Aorta (tissue), 5 donors: ENCODE data around the gene C18orf63. TPM values are rescaled to one million over a fixed set of nuclear protein-coding genes. Genes with fewer than 3 reads are reported as not detected.
"Not testable (repeated sequence)": the region's sequence is repeated elsewhere in the genome, so short reads cannot be mapped to it uniquely, and the experiment has no call there.

Source experiments
- ATAC-seq: fragments of 200-7000 bp; cut with Tn5 transposase; one replicate; pipeline ENCODE4 v1.9.1; 2022; ENCODE audit warnings: moderate library complexity; ENCODE audit not compliant: low FRiP score
- DNase-seq, 2 donors: peaks; one replicate each; pipeline ENCODE4 v3.0.0-alpha.2; 2020
- H3K27ac ChIP-seq, 2 donors: one replicate each; pipeline ENCODE4 v1.5.1; 2013; ENCODE audit warnings: low read length in 2 of 2, mild to moderate bottlenecking in 2 of 2, moderate library complexity in 2 of 2, control low read depth in 1 of 2, inconsistent platforms in 1 of 2, low read depth in 1 of 2
- H3K27me3 ChIP-seq, 2 donors: one replicate each; pipeline ENCODE4 v1.6.1; 2013; ENCODE audit warnings: control low read depth in 1 of 2, low read length in 1 of 2, mild to moderate bottlenecking in 1 of 2, moderate library complexity in 1 of 2; ENCODE audit not compliant: insufficient read depth in 2 of 2, control insufficient read depth in 1 of 2
- H3K36me3 ChIP-seq, 2 donors: one replicate each; pipeline ENCODE4 v1.6.1; 2013; ENCODE audit warnings: control low read depth in 1 of 2, low read length in 1 of 2, mild to moderate bottlenecking in 1 of 2; ENCODE audit not compliant: insufficient read depth in 2 of 2, control insufficient read depth in 1 of 2
- H3K4me1 ChIP-seq, 2 donors: one replicate each; pipeline ENCODE4 v1.6.1; 2013; ENCODE audit warnings: low read length in 2 of 2, control low read depth in 1 of 2, mild to moderate bottlenecking in 1 of 2, moderate library complexity in 1 of 2; ENCODE audit not compliant: insufficient read depth in 2 of 2, control insufficient read depth in 1 of 2
- H3K4me3 ChIP-seq, 2 donors: one replicate each; pipeline ENCODE4 v1.5.1; 2013; ENCODE audit warnings: low read length in 2 of 2, control low read depth in 1 of 2, mild to moderate bottlenecking in 1 of 2
- H3K9me3 ChIP-seq: one replicate; pipeline ENCODE4 v1.6.1; 2013; ENCODE audit warnings: mild to moderate bottlenecking, low read length; ENCODE audit not compliant: control insufficient read depth
- WGBS, 2 donors: extraction: QIAGEN DNeasy Blood & Tissue Kit; methylation state at CpG; one replicate each; pipeline ENCODE4 v1.1.7; 2013; 5-methylcytosine and 5-hydroxymethylcytosine counted together
- intact Hi-C, 2 donors: fragments of 100-400 bp; cut with DNase I; formaldehyde crosslinking; loops; one replicate each; pipeline versions ENCODE4 v1.14.2 to v1.15.0; 2022
- polyA plus RNA-seq, 2 donors: library from polyadenylated mRNA; stranded (reverse); fragments of 200-250 nt; gene quantifications; one replicate each; pipeline ENCODE4 v1.2.3, GENCODE V29; 2013
- total RNA-seq, 2 donors: library from RNA; stranded (reverse); fragmentation: NEBNext Ultra II Directional; extraction: Animal tissue kit (Norgen Biotek cat#: 25700); gene quantifications; one replicate each; pipeline ENCODE4 v1.2.1, GENCODE V29; 2021
- donor health status: healthy with polysubstance abuse.
- donor health status: Bipolar disorder and iron deficiency.
- donor health status: DM: no; HTN: no; CAD: no.
- donor health status: DM: no; HTN: no; CAD: no.
- donor health status: DM: yes; HTN: yes; CAD: no.

The C18orf63 gene
- total and polyA plus RNA-seq, 4 donors, result not detected

GRCh38 chr18:74303306-74303705, 12.3 kb upstream of the C18orf63 start:
- Histone ChIP-seq H3K36me3 (no peaks in the 10 kb centered on the region), H3K4me3 (no peak overlapping the region), H3K4me1 (no peaks in the 10 kb centered on the region), H3K27me3 (no peaks in the 10 kb centered on the region), H3K9me3 (no peaks in the 10 kb centered on the region), H3K27ac (no peak overlapping the region)
- intact Hi-C loops, result no loop called here
- 64 to 71% methylated on average over 5 of the region's 5 CpGs for WGBS, 2 donors
- DNase-seq (no peak), ATAC-seq (no peak)

- no peak for DNase-seq
Observed at GRCh38 chr18:74303936-74304335, 11.7 kb upstream of the C18orf63 start.

GRCh38 chr18:74310411-74310810, 5.2 kb upstream of the C18orf63 start:
- WGBS, 2 donors, result 21 to 27% methylated on average over 3 of the region's 3 CpGs
- intact Hi-C loops, result no loop called here

More at GRCh38 chr18:74303936-74304335, 11.7 kb upstream of the C18orf63 start:
- H3K36me3 ChIP-seq, result no peaks in the 10 kb centered on the region
- 81 to 89% methylated on average over 1 of the region's 1 CpG for WGBS, 2 donors
- no peak overlapping the region for H3K4me3 ChIP-seq
- no peak for ATAC-seq
- intact Hi-C loops, result no loop called here
- H3K27me3 ChIP-seq, result no peaks in the 10 kb centered on the region
- no peaks in the 10 kb centered on the region for H3K4me1 ChIP-seq
- H3K27ac ChIP-seq, result no peak overlapping the region
- H3K9me3 ChIP-seq, result no peaks in the 10 kb centered on the region

GRCh38 chr18:74311000-74311399, 4.6 kb upstream of the C18orf63 start:
- WGBS, 2 donors, result 46 to 53% methylated on average over 1 of the region's 1 CpG
- Histone ChIP-seq H3K4me1 (no peaks in the 10 kb centered on the region), H3K36me3 (no peaks in the 10 kb centered on the region), H3K27ac (no peak overlapping the region), H3K27me3 (no peaks in the 10 kb centered on the region), H3K4me3 (no peak overlapping the region), H3K9me3 (no peaks in the 10 kb centered on the region)
- intact Hi-C loops, result no loop called here
- ATAC-seq (no peak), DNase-seq (no peak)

More at GRCh38 chr18:74310411-74310810, 5.2 kb upstream of the C18orf63 start:
- Histone ChIP-seq H3K27me3 (no peaks in the 10 kb centered on the region), H3K4me1 (no peaks in the 10 kb centered on the region), H3K9me3 (no peaks in the 10 kb centered on the region), H3K4me3 (no peak overlapping the region), H3K36me3 (no peaks in the 10 kb centered on the region), H3K27ac (no peak overlapping the region)
- DNase-seq, result no peak
- ATAC-seq, result no peak

- 83% methylated on average over 22 of the region's 22 CpGs for WGBS, 2 donors
- intact Hi-C loops, result no loop called here
Observed at GRCh38 chr18:74314759-74315463, 728 bp upstream of the C18orf63 start.

GRCh38 chr18:74316257-74317170, 875 bp downstream of the C18orf63 start:
- WGBS, 2 donors, result 73 to 74% methylated on average over 29 of the region's 29 CpGs
- no peaks in the 10 kb centered on the region for H3K4me1 ChIP-seq
- DNase-seq (no peak), ATAC-seq (no peak)
- H3K27ac ChIP-seq, result no peak overlapping the region
- intact Hi-C loops, result no loop called here
- no peaks in the 10 kb centered on the region for H3K27me3 ChIP-seq
- H3K9me3 ChIP-seq, result no peaks in the 10 kb centered on the region
- H3K4me3 ChIP-seq, result no peak overlapping the region
- no peaks in the 10 kb centered on the region for H3K36me3 ChIP-seq

More at GRCh38 chr18:74314759-74315463, 728 bp upstream of the C18orf63 start:
- ATAC-seq (no peak), DNase-seq (no peak)
- H3K27ac ChIP-seq, result no peak overlapping the region
- no peaks in the 10 kb centered on the region for H3K27me3 ChIP-seq
- H3K9me3 ChIP-seq, result no peaks in the 10 kb centered on the region
- no peak overlapping the region for H3K4me3 ChIP-seq
- H3K4me1 ChIP-seq, result no peaks in the 10 kb centered on the region
- H3K36me3 ChIP-seq, result no peaks in the 10 kb centered on the region

GRCh38 chr18:74326231-74326630, 10.6 kb downstream of the C18orf63 start:
- H3K27me3 ChIP-seq, result no peaks in the 10 kb centered on the region
- no peaks in the 10 kb centered on the region for H3K9me3 ChIP-seq
- no peaks in the 10 kb centered on the region for H3K36me3 ChIP-seq
- no peaks in the 10 kb centered on the region for H3K4me1 ChIP-seq
- intact Hi-C loops, result no loop called here
- no peak for ATAC-seq
- 63 to 94% methylated on average over 2 of the region's 2 CpGs for WGBS, 2 donors
- H3K4me3 ChIP-seq, result no peak overlapping the region
- H3K27ac ChIP-seq, result no peak overlapping the region
- no peak for DNase-seq

GRCh38 chr18:74326791-74327190, 11.2 kb downstream of the C18orf63 start:
- H3K27me3 ChIP-seq, ATAC-seq, DNase-seq, intact Hi-C loops, H3K9me3 ChIP-seq, H3K36me3 ChIP-seq, H3K27ac ChIP-seq, H3K4me1 ChIP-seq, H3K4me3 ChIP-seq: not testable (repeated sequence)
- WGBS, 2 donors, result 95 to 98% methylated on average over 3 of the region's 3 CpGs
